Liver (tissue), 3 donors: ENCODE results near the gene AP5B1.

Source experiments
- TAF1 ChIP-seq: conservative IDR thresholded peaks from 2 replicates; pipeline ENCODE4 v1.6.1; 2016; ENCODE audit warnings: antibody characterized with exemption, mild to moderate bottlenecking
- TF ChIP-seq, protein P1 (sequence below): fragments of 150-350 bp; IDR thresholded peaks from 2 replicates; pipeline ENCODE4 v1.5.1; 2017; ENCODE audit warnings: improper control_type of control experiment, low read depth, low read length; ENCODE audit not compliant: missing input control
- donor health status: healthy.
- donor health status: healthy.

DNA sequence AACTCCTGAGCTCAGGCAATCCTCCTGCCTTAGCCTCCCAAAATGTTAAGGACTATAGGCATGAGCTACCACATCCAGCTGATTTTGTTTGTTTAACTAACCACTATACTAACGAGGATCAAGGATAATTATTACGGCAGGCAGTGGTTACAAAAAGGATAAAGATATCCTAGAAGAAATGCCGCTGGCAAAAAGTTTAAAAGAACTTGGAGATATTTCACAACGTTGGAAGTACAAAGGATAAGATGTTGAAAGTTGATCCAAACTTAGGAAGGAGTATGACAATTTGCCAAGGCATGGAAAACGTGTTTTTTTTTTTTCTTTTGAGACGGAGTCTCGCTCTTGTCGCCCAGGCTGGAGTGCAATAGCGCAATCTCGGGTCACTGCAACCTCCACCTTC, 13.4 kb downstream of the AP5B1 start:
- no peak for TF ChIP-seq TAF1
- TF ChIP-seq, protein P1, sequence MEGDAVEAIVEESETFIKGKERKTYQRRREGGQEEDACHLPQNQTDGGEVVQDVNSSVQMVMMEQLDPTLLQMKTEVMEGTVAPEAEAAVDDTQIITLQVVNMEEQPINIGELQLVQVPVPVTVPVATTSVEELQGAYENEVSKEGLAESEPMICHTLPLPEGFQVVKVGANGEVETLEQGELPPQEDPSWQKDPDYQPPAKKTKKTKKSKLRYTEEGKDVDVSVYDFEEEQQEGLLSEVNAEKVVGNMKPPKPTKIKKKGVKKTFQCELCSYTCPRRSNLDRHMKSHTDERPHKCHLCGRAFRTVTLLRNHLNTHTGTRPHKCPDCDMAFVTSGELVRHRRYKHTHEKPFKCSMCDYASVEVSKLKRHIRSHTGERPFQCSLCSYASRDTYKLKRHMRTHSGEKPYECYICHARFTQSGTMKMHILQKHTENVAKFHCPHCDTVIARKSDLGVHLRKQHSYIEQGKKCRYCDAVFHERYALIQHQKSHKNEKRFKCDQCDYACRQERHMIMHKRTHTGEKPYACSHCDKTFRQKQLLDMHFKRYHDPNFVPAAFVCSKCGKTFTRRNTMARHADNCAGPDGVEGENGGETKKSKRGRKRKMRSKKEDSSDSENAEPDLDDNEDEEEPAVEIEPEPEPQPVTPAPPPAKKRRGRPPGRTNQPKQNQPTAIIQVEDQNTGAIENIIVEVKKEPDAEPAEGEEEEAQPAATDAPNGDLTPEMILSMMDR = no peak
